Stomach (tissue), 9 donors: Measurements from ENCODE around the gene GRK1. TPM values are rescaled to one million over a fixed set of nuclear protein-coding genes. Genes with fewer than 3 reads are reported as not detected.
"Not testable (repeated sequence)": the region's sequence is repeated elsewhere in the genome, so short reads cannot be mapped to it uniquely, and the experiment has no call there.

Experiments
- DNase-seq, 2 donors: peaks; one replicate each; pipeline versions ENCODE4 v3.0.0 to v3.0.0-alpha.2; 2013 to 2019
- H3K27ac ChIP-seq, 5 donors: fragments of 200-600 bp in 4 of 5; sonication (generic) in 4 of 5; one replicate each; pipeline ENCODE4 v1.5.1; 2013 to 2019; ENCODE audit warnings: mild to moderate bottlenecking in 1 of 5, moderate library complexity in 1 of 5
- H3K27me3 ChIP-seq, 3 donors: fragments of 200-600 bp; sonication (generic); one replicate each; pipeline ENCODE4 v1.5.1; 2017 to 2019; ENCODE audit warnings: mixed run types in 1 of 3
- H3K36me3 ChIP-seq, 4 donors: fragments of 200-600 bp; sonication (generic); 1 replicate in 3 of 4; 2 replicates in 1 of 4; pipeline ENCODE4 v1.5.1; 2016 to 2019
- H3K4me1 ChIP-seq, 4 donors: fragments of 200-600 bp; sonication (generic); one replicate each; pipeline ENCODE4 v1.5.1; 2016 to 2019
- H3K4me3 ChIP-seq, 4 donors: fragments of 200-600 bp; sonication (generic) in 3 of 4; one replicate each; pipeline ENCODE4 v1.5.1; 2016 to 2019; ENCODE audit warnings: mild to moderate bottlenecking in 1 of 4
- H3K9me3 ChIP-seq, 4 donors: fragments of 200-600 bp; sonication (generic); one replicate each; pipeline ENCODE4 v1.5.1; 2016 to 2019
- EP300 ChIP-seq: sonication (generic); formaldehyde crosslinking; IDR thresholded peaks from one replicate; pipeline ENCODE4 v1.6.1; 2017; ENCODE audit warnings: antibody characterized with exemption
- POLR2A ChIP-seq, 4 donors: fragments of 450-650 bp; IDR thresholded peaks; one replicate each; pipeline ENCODE4 v1.6.1; 2016; ENCODE audit warnings: antibody characterized with exemption in 4 of 4, control low read depth in 2 of 4, mild to moderate bottlenecking in 1 of 4, moderate library complexity in 1 of 4
- POLR2AphosphoS5 ChIP-seq, 3 donors: sonication (generic); formaldehyde crosslinking; IDR thresholded peaks; one replicate each; pipeline ENCODE4 v1.6.1; 2016; ENCODE audit warnings: antibody characterized with exemption in 3 of 3
- WGBS, 5 donors: extraction: QIAGEN DNeasy Blood & Tissue Kit in 3 of 5; methylation state at CpG; one replicate each; pipeline versions ENCODE4 v1.1.5 to v1.1.7; 2013 to 2018; 5-methylcytosine and 5-hydroxymethylcytosine counted together
- intact Hi-C: fragments of 100-400 bp; cut with DNase I; formaldehyde crosslinking; loops from one replicate; pipeline ENCODE4 v1.15.1; 2023; ENCODE audit warnings: low total_unique reads
- polyA plus RNA-seq, 3 donors: library from polyadenylated mRNA; stranded (reverse); fragments of 200-250 nt; gene quantifications; one replicate each; pipeline ENCODE4 v1.2.3, GENCODE V29; 2013
- total RNA-seq, 5 donors: library from RNA; depleted of rRNA; stranded (reverse); fragments of >200 nt; gene quantifications; one replicate each; pipeline versions ENCODE4 v1.1.0 to v1.2.3, GENCODE V29; 2014 to 2016
- TF ChIP-seq, protein P1 (sequence below), 7 experiments: fragments of 450-650 bp in 4 of 7; fragments of 200-600 bp in 3 of 7; sonication (generic) in 3 of 7; IDR thresholded peaks; one replicate each; pipeline ENCODE4 v1.5.1; 2016 to 2019; ENCODE audit warnings: antibody characterized with exemption in 7 of 7, control low read depth in 2 of 7, mild to moderate bottlenecking in 1 of 7
- donor health status: healthy with polysubstance abuse.
- donor health status: Bipolar disorder and iron deficiency.
- donor health status: healthy.

The GRK1 gene
- total and polyA plus RNA-seq, 8 donors: not detected

DNA sequence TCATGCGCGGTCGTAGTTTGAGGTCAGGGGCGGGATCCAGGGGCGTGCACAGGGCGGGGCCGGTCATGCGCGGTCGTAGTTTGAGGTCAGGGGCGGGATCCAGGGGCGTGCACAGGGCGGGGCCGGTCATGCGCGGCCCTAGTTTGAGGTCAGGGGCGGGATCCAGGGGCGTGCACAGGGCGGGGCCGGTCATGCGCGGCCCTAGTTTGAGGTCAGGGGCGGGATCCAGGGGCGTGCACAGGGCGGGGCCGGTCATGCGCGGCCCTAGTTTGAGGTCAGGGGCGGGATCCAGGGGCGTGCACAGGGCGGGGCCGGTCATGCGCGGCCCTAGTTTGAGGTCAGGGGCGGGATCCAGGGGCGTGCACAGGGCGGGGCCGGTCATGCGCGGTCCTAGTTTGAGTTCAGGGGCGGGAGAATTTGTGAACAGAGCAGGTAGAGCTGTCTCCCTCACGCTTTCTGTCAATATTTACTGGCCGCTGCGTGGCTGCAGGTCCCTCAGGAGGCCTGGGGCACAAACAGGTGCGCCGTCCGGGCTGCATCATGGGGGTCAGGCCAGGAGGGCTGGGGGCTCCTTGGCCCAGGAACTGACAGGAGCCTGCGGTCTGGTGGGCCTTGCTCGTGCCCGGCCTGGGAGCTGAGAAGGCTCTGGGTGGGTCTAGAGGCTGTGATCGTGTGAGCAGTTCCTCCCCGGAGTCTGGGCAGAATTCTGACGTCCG, 59.2 kb downstream of the GRK1 start:
- Histone ChIP-seq H3K4me3 (peak overlapping the region in 3 of 4 donors; percentile 15 to 30 (median 21)), H3K27me3 (peaks cover 0 to 11% (median 0%) of the 10 kb centered on the region in 3 donors), H3K4me1 (peaks cover 8 to 23% (median 17%) of the 10 kb centered on the region in 4 donors), H3K27ac (peak overlapping the region; percentile 4 to 71 (median 61))
- 19 to 52% (median 38%) methylated on average over 14 to 34 of the region's 54 CpGs for WGBS, 5 donors
- H3K36me3 ChIP-seq, intact Hi-C loops, H3K9me3 ChIP-seq: not testable (repeated sequence)
- DNase-seq: peak in 1 of 2 donors; percentile 77

DNA sequence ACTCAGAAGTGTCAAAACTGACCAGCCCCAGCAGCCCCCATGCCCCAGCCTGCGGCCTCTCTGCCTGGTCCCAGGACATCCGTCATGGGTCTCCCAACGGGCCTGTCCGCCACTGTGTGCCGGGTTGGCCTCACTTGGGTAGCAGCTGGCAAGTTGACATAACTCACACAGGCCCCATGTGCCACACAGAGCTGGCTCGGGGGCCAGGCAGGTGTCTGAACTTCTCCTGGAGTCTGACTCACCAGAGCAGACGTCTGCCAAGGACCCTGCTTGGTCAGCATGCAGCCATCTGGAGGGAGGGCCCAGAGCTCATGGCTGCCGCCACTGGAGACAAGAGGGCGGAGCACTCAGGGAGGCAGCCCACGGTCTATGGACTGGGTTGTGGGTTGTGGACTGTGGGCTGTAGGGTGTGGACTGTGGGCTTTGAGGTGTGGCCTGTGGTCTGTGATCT, 60.0 kb downstream of the GRK1 start:
- intact Hi-C loops: no loop called here
- Histone ChIP-seq H3K36me3 (no peaks in the 10 kb centered on the region), H3K27me3 (peaks cover 0 to 11% (median 0%) of the 10 kb centered on the region in 3 donors), H3K4me3 (no peak overlapping the region), H3K27ac (peak overlapping the region in 4 of 5 donors; percentile 59 to 71 (median 64)), H3K4me1 (peaks cover 8 to 23% (median 17%) of the 10 kb centered on the region in 4 donors), H3K9me3 (no peaks in the 10 kb centered on the region)
- TF ChIP-seq, protein P1, sequence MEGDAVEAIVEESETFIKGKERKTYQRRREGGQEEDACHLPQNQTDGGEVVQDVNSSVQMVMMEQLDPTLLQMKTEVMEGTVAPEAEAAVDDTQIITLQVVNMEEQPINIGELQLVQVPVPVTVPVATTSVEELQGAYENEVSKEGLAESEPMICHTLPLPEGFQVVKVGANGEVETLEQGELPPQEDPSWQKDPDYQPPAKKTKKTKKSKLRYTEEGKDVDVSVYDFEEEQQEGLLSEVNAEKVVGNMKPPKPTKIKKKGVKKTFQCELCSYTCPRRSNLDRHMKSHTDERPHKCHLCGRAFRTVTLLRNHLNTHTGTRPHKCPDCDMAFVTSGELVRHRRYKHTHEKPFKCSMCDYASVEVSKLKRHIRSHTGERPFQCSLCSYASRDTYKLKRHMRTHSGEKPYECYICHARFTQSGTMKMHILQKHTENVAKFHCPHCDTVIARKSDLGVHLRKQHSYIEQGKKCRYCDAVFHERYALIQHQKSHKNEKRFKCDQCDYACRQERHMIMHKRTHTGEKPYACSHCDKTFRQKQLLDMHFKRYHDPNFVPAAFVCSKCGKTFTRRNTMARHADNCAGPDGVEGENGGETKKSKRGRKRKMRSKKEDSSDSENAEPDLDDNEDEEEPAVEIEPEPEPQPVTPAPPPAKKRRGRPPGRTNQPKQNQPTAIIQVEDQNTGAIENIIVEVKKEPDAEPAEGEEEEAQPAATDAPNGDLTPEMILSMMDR (IDR thresholded peaks at IDR 0.05): no peak
- TF ChIP-seq POLR2AphosphoS5 (IDR thresholded peaks at IDR 0.05) (no peak), EP300 (no peak)
- DNase-seq: peak in 1 of 2 donors; percentile 34
- 73 to 87% (median 85%) methylated on average over 5 to 10 of the region's 10 CpGs for WGBS, 5 donors

DNA sequence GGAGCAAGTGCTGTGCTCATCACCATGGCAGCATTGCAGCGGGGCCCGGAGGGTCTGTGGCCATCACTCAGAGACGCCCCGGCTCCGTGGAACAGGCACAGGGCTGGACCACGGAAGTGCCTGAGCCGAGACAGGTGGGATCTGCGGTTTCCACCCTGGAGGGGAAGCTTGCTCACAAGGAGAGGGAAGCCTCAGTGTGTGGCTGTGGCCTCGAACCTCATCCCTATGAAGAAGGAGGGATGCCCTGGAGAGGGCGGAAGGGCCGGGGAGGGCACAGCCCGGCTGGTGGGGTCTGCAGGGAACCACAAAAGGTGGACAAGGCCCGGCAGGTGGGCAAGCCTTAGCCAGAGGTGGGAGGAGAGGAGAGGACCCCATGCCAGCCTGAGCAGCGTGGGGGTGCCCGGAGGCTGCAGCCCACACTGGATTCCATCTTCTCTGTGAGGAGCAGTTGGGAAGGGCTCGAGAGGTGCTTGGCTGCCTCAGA, 61.6 kb downstream of the GRK1 start:
- no peak for DNase-seq
- peaks cover 0 to 11% (median 0%) of the 10 kb centered on the region in 3 donors for H3K27me3 ChIP-seq
- intact Hi-C loops: no loop called here
- TF ChIP-seq, protein P1 (IDR thresholded peaks at IDR 0.05): no peak
- no peak for TF ChIP-seq POLR2A (IDR thresholded peaks at IDR 0.05)
- TF ChIP-seq POLR2AphosphoS5 (IDR thresholded peaks at IDR 0.05): no peak
- no peak for TF ChIP-seq EP300
- peaks cover 8 to 23% (median 17%) of the 10 kb centered on the region in 4 donors for H3K4me1 ChIP-seq
- no peaks in the 10 kb centered on the region for H3K36me3 ChIP-seq
- 82 to 94% (median 91%) methylated on average over 8 to 16 of the region's 16 CpGs for WGBS, 5 donors
- H3K4me3 ChIP-seq: no peak overlapping the region
- H3K9me3 ChIP-seq: no peaks in the 10 kb centered on the region
- no peak overlapping the region for H3K27ac ChIP-seq

DNA sequence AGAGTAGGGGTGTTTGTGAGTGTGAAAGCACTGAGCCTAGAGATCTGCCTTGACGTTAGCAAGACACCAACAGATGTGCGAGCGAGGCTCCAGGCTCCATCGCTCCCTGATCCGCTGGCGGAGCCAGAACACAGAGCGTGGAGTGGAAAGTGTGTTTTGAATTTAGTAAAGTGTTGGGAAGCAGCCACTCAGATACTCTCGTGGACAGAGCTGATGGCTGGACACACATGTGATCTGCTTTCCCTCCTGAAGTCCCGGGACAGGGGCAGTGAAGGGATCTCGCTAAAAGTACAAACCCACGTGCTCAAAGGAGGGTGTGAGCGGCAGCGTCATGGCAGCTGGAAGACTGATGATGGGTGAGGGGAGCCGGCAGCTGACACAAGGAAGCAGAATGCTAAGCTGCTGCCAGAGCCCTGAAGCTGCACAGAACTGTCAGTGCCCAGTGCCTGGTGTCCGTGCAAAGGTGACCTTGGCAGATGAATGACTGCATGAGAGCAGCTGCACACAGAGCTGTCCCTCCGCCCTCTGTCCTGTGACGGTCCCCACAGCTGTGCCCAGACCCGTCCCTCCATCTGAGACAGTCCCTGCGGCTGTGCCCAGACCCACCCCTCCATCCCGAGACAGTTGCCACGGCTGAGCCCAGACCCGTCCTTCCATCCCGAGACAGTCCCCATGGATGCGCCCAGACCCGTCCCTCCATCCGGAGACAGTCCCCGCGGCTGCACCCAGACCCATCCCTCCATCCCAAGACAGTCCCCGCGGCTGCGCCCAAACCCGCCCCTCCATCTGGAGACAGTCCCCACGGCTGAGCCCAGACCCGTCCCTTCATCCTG, 62.4 kb downstream of the GRK1 start:
- no peaks in the 10 kb centered on the region for H3K36me3 ChIP-seq
- H3K27ac ChIP-seq: no peak overlapping the region
- no peak for TF ChIP-seq POLR2A (IDR thresholded peaks at IDR 0.05)
- TF ChIP-seq, protein P1 (IDR thresholded peaks at IDR 0.05): no peak
- no peak for TF ChIP-seq EP300
- TF ChIP-seq POLR2AphosphoS5 (IDR thresholded peaks at IDR 0.05): no peak
- no peaks in the 10 kb centered on the region for H3K9me3 ChIP-seq
- H3K4me3 ChIP-seq: no peak overlapping the region
- peaks cover 5 to 17% (median 13%) of the 10 kb centered on the region in 4 donors for H3K4me1 ChIP-seq
- peak in 1 of 2 donors; percentile 36 for DNase-seq
- WGBS, 5 donors: 48 to 70% (median 50%) methylated on average over 27 to 34 of the region's 34 CpGs
- H3K27me3 ChIP-seq: peaks cover 0 to 11% (median 0%) of the 10 kb centered on the region in 3 donors
- intact Hi-C loops: no loop called here
